DMS79 (cell line): ENCODE results near the gene NLRP6.
"Not testable (repeated sequence)": the region's sequence is repeated elsewhere in the genome, so short reads cannot be mapped to it uniquely, and the experiment has no call there.

Experiments used
- DNase-seq: peaks from one replicate; lab custom pipeline; 2025; lab: John Stamatoyannopoulos, UW

Gene NLRP6

GRCh38 chr11:256952-257737, 21.1 kb upstream of the NLRP6 start:
- no peak for DNase-seq

GRCh38 chr11:257766-258493, 20.3 kb upstream of the NLRP6 start:
- DNase-seq: no peak

- DNase-seq: no peak
Measured at GRCh38 chr11:259413-259812, 18.8 kb upstream of the NLRP6 start.

- DNase-seq: no peak
Measured at GRCh38 chr11:261624-262023, 16.6 kb upstream of the NLRP6 start.

- no peak for DNase-seq
Measured at GRCh38 chr11:266676-267439, 11.3 kb upstream of the NLRP6 start.

GRCh38 chr11:267491-267994, 10.7 kb upstream of the NLRP6 start:
- no peak for DNase-seq

- not testable (repeated sequence) for DNase-seq
Measured at GRCh38 chr11:268716-269145, 9.5 kb upstream of the NLRP6 start.

- no peak for DNase-seq
Measured at GRCh38 chr11:269146-269890, 8.9 kb upstream of the NLRP6 start.

- no peak for DNase-seq
Measured at GRCh38 chr11:270451-271318, 7.5 kb upstream of the NLRP6 start.

GRCh38 chr11:271319-271715, 6.9 kb upstream of the NLRP6 start:
- no peak for DNase-seq

- no peak for DNase-seq
Measured at GRCh38 chr11:272195-272930, 5.8 kb upstream of the NLRP6 start.

- no peak for DNase-seq
Measured at GRCh38 chr11:272931-273198, 5.3 kb upstream of the NLRP6 start.

- DNase-seq: no peak
Measured at GRCh38 chr11:276219-276618, 2.0 kb upstream of the NLRP6 start.

GRCh38 chr11:279040-279965, 1.1 kb downstream of the NLRP6 start:
- DNase-seq: no peak

- DNase-seq: no peak
Measured at GRCh38 chr11:279966-280705, 1.9 kb downstream of the NLRP6 start.

- DNase-seq: no peak
Measured at GRCh38 chr11:280706-281485, 2.7 kb downstream of the NLRP6 start.

GRCh38 chr11:281486-282161, 3.4 kb downstream of the NLRP6 start:
- no peak for DNase-seq
